VCaP (cell line): ENCODE results near the gene TRPV6.

Experiments
- H3K27ac ChIP-seq: fragments of 450-650 bp; 2 replicates; pipeline ENCODE4 v1.5.1; 2017
- TF ChIP-seq, protein P1 (sequence below): fragments of 450-650 bp; conservative IDR thresholded peaks from 2 replicates; pipeline ENCODE4 v1.5.1; 2017; ENCODE audit warnings: mild to moderate bottlenecking, moderate library complexity

Gene TRPV6

DNA sequence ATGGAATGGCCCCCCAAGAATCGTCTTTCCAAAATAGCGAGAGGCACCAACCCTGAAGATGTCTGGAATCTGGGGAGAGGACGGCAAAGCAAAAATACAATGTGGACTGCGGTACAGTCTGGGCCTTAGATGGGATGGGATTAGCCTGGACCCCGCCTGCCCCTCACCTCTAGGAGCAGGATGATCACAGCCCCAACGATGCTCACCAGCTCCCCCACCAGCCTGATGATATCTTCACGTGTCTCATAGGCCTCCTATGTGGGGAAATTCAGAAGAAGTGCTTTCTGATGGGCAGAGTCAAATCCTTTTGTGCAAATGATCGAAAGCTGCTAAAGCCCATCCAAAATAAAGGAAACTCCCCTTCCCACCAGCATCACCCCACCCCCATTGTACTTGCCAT, 29.8 kb upstream of the TRPV6 start:
- no peak overlapping the region for H3K27ac ChIP-seq
- TF ChIP-seq, protein P1, sequence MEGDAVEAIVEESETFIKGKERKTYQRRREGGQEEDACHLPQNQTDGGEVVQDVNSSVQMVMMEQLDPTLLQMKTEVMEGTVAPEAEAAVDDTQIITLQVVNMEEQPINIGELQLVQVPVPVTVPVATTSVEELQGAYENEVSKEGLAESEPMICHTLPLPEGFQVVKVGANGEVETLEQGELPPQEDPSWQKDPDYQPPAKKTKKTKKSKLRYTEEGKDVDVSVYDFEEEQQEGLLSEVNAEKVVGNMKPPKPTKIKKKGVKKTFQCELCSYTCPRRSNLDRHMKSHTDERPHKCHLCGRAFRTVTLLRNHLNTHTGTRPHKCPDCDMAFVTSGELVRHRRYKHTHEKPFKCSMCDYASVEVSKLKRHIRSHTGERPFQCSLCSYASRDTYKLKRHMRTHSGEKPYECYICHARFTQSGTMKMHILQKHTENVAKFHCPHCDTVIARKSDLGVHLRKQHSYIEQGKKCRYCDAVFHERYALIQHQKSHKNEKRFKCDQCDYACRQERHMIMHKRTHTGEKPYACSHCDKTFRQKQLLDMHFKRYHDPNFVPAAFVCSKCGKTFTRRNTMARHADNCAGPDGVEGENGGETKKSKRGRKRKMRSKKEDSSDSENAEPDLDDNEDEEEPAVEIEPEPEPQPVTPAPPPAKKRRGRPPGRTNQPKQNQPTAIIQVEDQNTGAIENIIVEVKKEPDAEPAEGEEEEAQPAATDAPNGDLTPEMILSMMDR = no peak

DNA sequence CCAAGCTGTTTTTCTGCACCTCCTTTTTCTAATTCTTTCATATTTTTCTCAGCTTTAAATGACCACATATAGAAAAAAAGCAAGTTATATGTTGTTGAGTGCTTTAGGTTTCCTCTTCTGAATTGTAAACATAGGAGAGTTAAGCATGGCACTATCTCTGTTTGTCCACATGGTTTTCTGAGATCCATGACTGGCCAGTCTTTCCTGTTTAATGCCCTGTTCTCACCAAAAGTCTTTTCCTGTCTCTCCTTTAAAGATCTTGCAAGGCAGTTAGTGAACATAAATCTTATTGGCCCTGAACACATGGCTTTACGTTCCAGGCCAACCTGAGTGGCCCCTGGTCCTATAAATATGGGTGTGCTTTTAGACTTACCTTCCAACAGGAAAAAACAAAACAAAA, 28.6 kb upstream of the TRPV6 start:
- peak overlapping the region; percentile 58 for H3K27ac ChIP-seq
- TF ChIP-seq, protein P1 = no peak

DNA sequence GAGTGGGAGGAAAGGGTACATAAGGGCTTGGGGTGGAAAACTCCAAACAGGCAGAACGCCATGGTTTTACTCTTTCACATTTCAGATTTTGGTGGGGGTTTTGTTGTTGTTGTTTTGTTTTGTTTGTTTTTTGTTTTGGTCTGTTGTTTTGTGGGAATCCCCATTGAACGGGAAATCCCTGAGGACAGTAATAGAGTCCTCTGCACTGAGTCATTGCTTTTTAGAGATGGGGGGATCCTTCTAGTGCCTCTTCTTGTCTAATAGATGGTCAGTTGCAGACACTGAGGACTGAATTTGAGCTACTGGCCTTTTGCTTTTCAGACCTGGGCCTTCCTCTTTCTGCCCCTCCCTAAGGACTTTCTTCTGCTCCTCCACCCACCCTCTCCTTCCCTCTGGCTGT, 28.0 kb upstream of the TRPV6 start:
- peak overlapping the region; percentile 58 for H3K27ac ChIP-seq
- TF ChIP-seq, protein P1 = no peak

DNA sequence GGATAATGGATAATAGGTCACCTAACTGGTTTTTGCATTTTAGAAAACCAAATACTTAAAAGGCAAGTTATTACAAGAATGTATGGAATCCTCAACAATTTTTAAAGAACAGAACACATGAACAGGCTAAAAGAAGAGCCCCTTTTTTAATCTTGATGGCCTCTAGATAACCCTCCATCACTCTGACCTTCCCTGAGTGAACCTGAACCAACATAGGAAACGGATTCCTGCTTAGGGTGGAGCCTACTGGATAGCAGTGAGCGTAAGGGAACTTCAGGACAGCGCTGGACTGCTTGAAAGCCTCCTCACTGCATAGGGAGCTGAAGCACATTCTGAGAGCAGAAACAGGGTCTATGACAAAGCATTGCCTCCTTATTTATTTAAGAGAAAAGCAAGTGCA, 27.5 kb upstream of the TRPV6 start:
- peak overlapping the region; percentile 58; the same call in 1 of the 2 replicates for H3K27ac ChIP-seq
- TF ChIP-seq, protein P1 = no peak

DNA sequence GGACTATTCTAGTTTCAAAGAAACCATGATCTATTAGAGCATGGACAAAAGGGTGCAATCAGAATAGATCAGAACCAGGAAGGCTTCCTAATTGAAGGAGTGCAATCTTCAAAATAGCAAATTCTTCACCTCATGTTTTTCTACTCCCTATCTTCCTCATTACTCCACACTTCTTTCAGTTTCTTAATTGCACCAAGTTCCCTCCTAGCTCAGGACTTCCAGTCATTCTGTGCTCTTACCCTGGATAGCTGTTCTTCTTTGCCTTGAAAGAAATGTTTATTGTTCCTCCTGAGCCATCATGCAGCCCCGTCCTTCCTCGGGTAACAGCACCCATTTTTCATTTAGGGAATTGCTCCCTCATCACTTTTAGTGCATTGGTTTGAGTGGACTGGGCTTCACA, 24.9 kb upstream of the TRPV6 start:
- TF ChIP-seq, protein P1 = no peak
- no peak overlapping the region for H3K27ac ChIP-seq

DNA sequence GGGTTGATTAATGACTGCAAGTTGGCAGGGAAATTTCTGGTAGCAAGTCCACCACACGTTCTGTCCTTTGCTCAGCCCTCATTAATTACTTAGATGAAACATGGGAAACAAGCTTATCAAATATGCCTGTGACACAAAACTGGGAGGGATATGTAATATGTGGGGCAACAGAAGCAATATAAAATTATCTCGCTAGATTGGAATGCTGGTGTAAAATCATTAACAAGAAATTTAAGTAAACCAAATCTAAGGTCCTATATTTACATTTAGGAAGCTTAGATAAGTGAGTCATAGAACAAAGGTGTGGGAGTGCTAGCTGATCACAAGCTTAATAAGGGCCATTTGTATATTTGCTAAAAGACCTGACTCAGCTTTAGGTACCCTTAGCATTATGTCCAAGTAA, 24.5 kb upstream of the TRPV6 start:
- H3K27ac ChIP-seq = no peak overlapping the region
- TF ChIP-seq, protein P1 = no peak

DNA sequence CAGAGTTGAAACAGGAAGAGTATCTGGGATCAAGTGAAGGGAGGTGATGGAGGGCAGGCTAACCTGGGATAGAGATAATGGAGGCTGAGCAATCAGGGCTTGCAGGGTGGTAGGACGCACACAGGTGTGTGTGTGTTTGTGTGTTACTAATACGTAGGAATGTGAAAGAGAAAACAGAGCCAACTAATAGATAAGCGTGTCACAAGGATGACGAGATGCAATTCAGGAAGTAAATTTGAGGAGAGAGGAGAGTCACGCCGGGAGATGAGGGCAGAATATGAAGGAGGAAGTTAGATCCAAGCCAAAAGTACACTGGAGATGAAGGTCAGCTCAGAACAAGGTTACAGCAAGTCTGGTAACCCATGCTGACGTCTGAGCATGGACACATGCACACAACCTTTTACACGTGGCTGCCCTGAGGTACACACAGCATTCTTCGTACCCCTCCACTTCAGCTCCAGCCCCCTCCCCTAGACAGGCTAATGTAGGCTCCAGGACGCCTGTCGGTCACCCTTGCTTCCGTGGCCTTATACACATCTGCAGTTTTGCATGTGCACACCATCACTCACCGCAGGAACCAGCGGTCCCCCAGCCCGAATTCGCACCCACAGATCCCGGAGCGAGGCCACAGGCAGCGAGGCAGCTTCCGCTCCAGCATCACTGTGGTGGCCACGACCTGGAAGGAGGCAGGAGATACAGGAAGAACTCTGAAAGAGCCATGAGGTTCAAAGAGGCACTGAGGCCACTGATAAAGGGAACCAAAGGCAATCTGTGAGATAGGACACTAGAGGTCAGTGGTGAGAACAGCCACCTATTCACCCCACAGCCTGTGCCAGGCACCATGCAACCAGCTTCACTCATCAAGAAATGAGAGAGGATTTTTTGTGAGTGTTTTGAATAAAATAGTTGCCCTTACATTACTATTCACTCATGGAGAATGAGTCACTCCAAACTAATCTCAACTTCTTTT, 23.7 kb upstream of the TRPV6 start:
- TF ChIP-seq, protein P1 = peak; percentile 71
- H3K27ac ChIP-seq = no peak overlapping the region
